ENCODE measurements around the gene TPRX2.

DNA sequence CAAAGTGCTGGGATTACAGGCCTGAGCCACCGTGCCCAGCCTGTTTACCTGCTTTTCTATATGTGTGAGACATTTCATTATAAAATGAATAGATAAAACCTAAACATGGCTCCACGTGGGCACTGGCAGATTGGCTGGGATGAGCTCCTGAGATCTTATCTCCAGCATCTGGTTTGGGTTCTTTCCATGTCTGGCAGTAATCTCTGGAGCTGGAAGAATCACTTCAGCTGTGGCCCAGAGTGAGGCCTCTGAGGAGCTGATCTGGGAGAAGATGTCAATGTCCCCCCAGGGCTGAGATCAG, 32.5 kb downstream of the TPRX2 start:
- TF ChIP-seq, protein P1, sequence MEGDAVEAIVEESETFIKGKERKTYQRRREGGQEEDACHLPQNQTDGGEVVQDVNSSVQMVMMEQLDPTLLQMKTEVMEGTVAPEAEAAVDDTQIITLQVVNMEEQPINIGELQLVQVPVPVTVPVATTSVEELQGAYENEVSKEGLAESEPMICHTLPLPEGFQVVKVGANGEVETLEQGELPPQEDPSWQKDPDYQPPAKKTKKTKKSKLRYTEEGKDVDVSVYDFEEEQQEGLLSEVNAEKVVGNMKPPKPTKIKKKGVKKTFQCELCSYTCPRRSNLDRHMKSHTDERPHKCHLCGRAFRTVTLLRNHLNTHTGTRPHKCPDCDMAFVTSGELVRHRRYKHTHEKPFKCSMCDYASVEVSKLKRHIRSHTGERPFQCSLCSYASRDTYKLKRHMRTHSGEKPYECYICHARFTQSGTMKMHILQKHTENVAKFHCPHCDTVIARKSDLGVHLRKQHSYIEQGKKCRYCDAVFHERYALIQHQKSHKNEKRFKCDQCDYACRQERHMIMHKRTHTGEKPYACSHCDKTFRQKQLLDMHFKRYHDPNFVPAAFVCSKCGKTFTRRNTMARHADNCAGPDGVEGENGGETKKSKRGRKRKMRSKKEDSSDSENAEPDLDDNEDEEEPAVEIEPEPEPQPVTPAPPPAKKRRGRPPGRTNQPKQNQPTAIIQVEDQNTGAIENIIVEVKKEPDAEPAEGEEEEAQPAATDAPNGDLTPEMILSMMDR (conservative IDR thresholded peaks at IDR 0.05 in 1 of 2, IDR thresholded peaks at IDR 0.05 in 1 of 2; ENCODE audit: extremely low read depth in 1 of 2, insufficient read depth in 1 of 2, low read depth in 1 of 2, low read length in 2 of 2), result no peak
- TF ChIP-seq EZH2 (IDR thresholded peaks at IDR 0.05; ENCODE audit: borderline replicate concordance, low read length), result no peak

Data from mammary epithelial cell (primary cell).